ENCODE measurements around the gene LEMD3.

GRCh38 chr12:65296508-65297265 lies 127.3 kb downstream of the LEMD3 start:
- TF ChIP-seq POLR2AphosphoS5 (IDR thresholded peaks at IDR 0.05; ENCODE audit: low read depth, low read length) (no peak), REST (IDR thresholded peaks at IDR 0.05; ENCODE audit: insufficient read depth in 1 of 2, low read depth in 2 of 2, low read length in 2 of 2) (no peak), SIN3A (IDR thresholded peaks at IDR 0.05; ENCODE audit: borderline replicate concordance, insufficient read depth, low read length) (no peak), TAF1 (IDR thresholded peaks at IDR 0.05; ENCODE audit: borderline replicate concordance, insufficient read depth, low read length) (no peak)
